HEK293 (cell line): ENCODE results near the gene NCOR2.

ENCODE experiments used
- CTCF ChIP-seq: fragments of 450-650 bp; formaldehyde crosslinking; IDR thresholded peaks from 2 replicates; pipeline ENCODE4 v1.5.1; 2016; ENCODE audit warnings: missing biosample characterization, missing genetic modification characterization
- KLF8 ChIP-seq: fragments of 450-650 bp; formaldehyde crosslinking; IDR thresholded peaks from 2 replicates; pipeline ENCODE4 v1.5.1; 2016; ENCODE audit warnings: missing biosample characterization, missing genetic modification characterization
- ZNF560 ChIP-seq: fragments of 450-650 bp; formaldehyde crosslinking; IDR thresholded peaks from 2 replicates; pipeline ENCODE4 v1.5.1; 2017; ENCODE audit warnings: missing biosample characterization, missing genetic modification characterization, borderline replicate concordance

DNA sequence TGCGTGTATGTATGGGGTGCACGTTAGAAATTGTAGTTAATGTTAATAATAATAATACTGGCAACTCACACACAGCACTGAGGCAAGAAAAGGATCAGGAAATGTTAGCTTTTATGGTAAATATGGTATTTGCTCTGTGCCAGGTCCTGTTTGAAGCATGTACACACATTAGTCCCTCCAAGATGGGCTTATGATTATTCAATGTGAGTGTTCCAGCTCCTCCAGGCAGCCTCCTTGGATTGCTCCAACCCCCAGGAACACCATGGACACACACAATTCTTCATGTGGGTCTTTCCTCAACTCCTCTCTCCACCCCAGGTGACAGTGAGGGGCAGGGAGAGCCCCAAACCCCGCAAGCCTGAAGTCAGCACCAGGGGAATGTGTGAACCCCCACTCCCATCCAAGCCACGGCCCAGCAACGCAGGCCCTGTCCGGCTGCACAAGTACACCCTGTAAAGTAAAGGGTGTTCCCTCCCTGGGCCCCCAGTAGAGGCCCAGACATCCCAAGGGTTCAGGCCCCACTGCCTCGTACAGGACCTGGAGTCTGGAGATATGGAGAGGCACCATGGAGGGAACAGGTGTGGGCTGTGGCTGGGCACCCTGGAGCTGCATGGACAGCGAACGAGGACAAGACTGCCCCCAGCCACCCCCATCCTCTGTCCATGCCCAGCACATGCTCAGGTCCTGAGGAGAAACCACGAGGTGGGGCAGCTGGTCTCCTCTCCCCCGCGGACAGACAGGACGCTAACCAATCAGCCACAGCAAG, 41.3 kb downstream of the NCOR2 start:
- TF ChIP-seq ZNF560, result no peak
- TF ChIP-seq CTCF (tag by site-specific recombination), result no peak
- TF ChIP-seq KLF8 (tag by site-specific recombination), result no peak
